ENCODE results near the gene STK10.

STK10 gene

DNA sequence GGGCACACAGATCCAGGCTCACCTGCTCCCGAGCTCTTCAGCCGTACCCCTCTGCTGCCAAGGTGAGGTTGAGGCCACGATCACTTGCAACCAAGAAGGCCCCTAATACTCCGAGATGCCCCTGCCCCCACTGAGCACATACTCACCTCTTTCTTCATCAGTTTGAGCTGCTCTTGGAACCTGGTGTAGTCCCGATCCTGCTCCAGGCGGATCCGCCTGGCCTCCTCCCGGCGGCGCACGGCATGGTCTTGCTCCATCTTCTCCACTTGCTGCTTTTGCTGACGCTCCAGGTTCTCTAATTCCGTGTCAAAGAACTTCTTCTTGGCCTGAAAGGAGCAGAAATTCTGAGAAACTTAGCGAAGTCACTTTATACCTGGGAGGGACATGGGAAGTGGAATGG is 105.8 kb downstream of the STK10 start:
- Histone ChIP-seq H3K27me3 (ENCODE audit: control insufficient read depth, insufficient read depth, low read length) (no peaks in the 10 kb centered on the region), H3K9ac (ENCODE audit: low read length) (no peak overlapping the region), H3K4me3 (ENCODE audit: low read depth, low read length) (no peak overlapping the region), H3K4me1 (ENCODE audit: control insufficient read depth, insufficient read depth, low read length) (peaks cover 13% of the 10 kb centered on the region; the same call in 1 of the 2 replicates), H3K36me3 (ENCODE audit: control insufficient read depth, insufficient read depth, low read length) (peaks cover 9% of the 10 kb centered on the region; the same call in 1 of the 2 replicates), H3K27ac (ENCODE audit: low read depth, low read length) (no peak overlapping the region), H3K9me3 (ENCODE audit: control insufficient read depth, insufficient read depth, low read depth, low read length) (no peaks in the 10 kb centered on the region)

DNA sequence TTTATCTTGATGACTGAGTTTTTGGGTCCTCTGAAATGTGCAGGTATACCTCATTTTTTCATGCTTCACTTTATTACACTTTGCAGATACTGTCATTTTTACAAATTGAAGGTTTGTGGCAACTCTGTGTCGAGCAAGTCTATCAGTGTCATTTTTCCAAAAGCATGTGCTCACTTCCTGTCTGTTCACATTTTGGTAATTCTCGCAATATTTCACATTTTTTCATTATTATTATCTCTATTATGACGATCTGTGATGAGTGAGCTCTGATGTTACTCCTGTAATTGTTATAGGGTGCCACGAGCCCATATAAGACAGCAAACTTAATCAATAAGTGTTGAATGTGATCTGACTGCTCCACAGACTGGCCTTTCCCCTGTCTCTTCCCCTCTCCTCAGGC is 108.1 kb downstream of the STK10 start:
- peaks cover 13% of the 10 kb centered on the region for H3K4me1 ChIP-seq (ENCODE audit: control insufficient read depth, insufficient read depth, low read length)
- no peak overlapping the region for H3K9ac ChIP-seq (ENCODE audit: low read length)
- no peaks in the 10 kb centered on the region for H3K9me3 ChIP-seq (ENCODE audit: control insufficient read depth, insufficient read depth, low read depth, low read length)
- no peak overlapping the region for H3K27ac ChIP-seq (ENCODE audit: low read depth, low read length)
- H3K4me3 ChIP-seq (ENCODE audit: low read depth, low read length), result no peak overlapping the region
- H3K36me3 ChIP-seq (ENCODE audit: control insufficient read depth, insufficient read depth, low read length), result peaks cover 9% of the 10 kb centered on the region; the same call in 1 of the 2 replicates
- H3K27me3 ChIP-seq (ENCODE audit: control insufficient read depth, insufficient read depth, low read length), result no peaks in the 10 kb centered on the region

- H3K27me3 ChIP-seq (ENCODE audit: control insufficient read depth, insufficient read depth, low read length), result no peaks in the 10 kb centered on the region
- no peaks in the 10 kb centered on the region for H3K9me3 ChIP-seq (ENCODE audit: control insufficient read depth, insufficient read depth, low read depth, low read length)
- peaks cover 13% of the 10 kb centered on the region for H3K4me1 ChIP-seq (ENCODE audit: control insufficient read depth, insufficient read depth, low read length)
- H3K4me3 ChIP-seq (ENCODE audit: low read depth, low read length), result no peak overlapping the region
- H3K27ac ChIP-seq (ENCODE audit: low read depth, low read length), result no peak overlapping the region
- peaks cover 9% of the 10 kb centered on the region; the same call in 1 of the 2 replicates for H3K36me3 ChIP-seq (ENCODE audit: control insufficient read depth, insufficient read depth, low read length)
- no peak overlapping the region for H3K9ac ChIP-seq (ENCODE audit: low read length)
Observed at GRCh38 chr5:172078726-172079345, 109.2 kb downstream of the STK10 start.

- Histone ChIP-seq H3K36me3 (ENCODE audit: control insufficient read depth, insufficient read depth, low read length) (peaks cover 9% of the 10 kb centered on the region; the same call in 1 of the 2 replicates), H3K9ac (ENCODE audit: low read length) (no peak overlapping the region), H3K27ac (ENCODE audit: low read depth, low read length) (no peak overlapping the region), H3K27me3 (ENCODE audit: control insufficient read depth, insufficient read depth, low read length) (no peaks in the 10 kb centered on the region), H3K4me3 (ENCODE audit: low read depth, low read length) (no peak overlapping the region), H3K9me3 (ENCODE audit: control insufficient read depth, insufficient read depth, low read depth, low read length) (no peaks in the 10 kb centered on the region), H3K4me1 (ENCODE audit: control insufficient read depth, insufficient read depth, low read length) (peaks cover 13% of the 10 kb centered on the region)
Observed at GRCh38 chr5:172077664-172078425, 110.2 kb downstream of the STK10 start.

DNA sequence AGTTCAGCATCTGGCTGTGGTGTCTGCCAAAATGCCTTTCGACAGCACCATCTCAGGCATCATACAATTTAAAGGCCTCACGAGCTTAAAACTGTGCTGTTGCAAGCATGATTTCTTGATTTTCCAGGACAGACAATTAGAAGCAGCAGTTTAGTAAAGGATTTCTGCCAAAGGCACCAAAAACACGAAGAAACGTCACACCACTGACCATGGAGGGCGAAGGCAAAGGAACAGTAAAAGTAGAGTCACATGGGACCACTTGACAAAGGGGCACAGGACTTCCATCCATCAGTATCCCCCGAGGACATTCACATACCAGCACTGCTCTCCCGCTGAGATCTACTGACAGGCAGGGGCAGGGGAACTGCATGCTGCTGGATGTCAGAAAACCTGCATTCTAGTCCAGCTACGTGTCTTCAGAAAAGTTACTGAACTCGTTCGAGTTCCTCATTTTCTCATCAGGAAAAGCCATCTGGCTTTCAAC is 111.2 kb downstream of the STK10 start:
- peaks cover 13% of the 10 kb centered on the region for H3K4me1 ChIP-seq (ENCODE audit: control insufficient read depth, insufficient read depth, low read length)
- H3K27me3 ChIP-seq (ENCODE audit: control insufficient read depth, insufficient read depth, low read length), result no peaks in the 10 kb centered on the region
- no peak overlapping the region for H3K27ac ChIP-seq (ENCODE audit: low read depth, low read length)
- H3K36me3 ChIP-seq (ENCODE audit: control insufficient read depth, insufficient read depth, low read length), result peaks cover under 1% of the 10 kb centered on the region; the same call in 1 of the 2 replicates
- no peaks in the 10 kb centered on the region for H3K9me3 ChIP-seq (ENCODE audit: control insufficient read depth, insufficient read depth, low read depth, low read length)
- H3K9ac ChIP-seq (ENCODE audit: low read length), result no peak overlapping the region
- no peak overlapping the region for H3K4me3 ChIP-seq (ENCODE audit: low read depth, low read length)

DNA sequence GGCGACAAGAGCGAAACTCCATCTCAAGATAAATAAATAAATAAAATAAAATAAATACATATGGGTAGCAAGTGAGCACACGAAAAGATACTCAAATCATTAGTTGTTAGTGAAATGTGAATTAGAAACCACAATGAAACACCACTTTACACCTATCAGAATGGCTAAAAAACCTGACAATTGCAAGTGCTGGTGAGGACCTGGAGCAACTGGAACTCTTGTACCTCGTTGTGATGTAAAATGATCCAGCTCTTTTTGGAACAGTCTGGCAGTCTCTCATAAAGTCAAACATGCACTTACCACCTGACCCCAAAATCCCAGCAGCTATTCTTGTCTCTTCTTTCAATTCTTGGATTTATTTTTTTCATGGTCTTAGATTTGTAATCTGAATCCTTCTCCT is 112.4 kb downstream of the STK10 start:
- Histone ChIP-seq H3K9ac (ENCODE audit: low read length) (no peak overlapping the region), H3K9me3 (ENCODE audit: control insufficient read depth, insufficient read depth, low read depth, low read length) (no peaks in the 10 kb centered on the region), H3K27me3 (ENCODE audit: control insufficient read depth, insufficient read depth, low read length) (no peaks in the 10 kb centered on the region), H3K4me3 (ENCODE audit: low read depth, low read length) (no peak overlapping the region), H3K27ac (ENCODE audit: low read depth, low read length) (no peak overlapping the region), H3K4me1 (ENCODE audit: control insufficient read depth, insufficient read depth, low read length) (peaks cover 19% of the 10 kb centered on the region), H3K36me3 (ENCODE audit: control insufficient read depth, insufficient read depth, low read length) (no peaks in the 10 kb centered on the region)

DNA sequence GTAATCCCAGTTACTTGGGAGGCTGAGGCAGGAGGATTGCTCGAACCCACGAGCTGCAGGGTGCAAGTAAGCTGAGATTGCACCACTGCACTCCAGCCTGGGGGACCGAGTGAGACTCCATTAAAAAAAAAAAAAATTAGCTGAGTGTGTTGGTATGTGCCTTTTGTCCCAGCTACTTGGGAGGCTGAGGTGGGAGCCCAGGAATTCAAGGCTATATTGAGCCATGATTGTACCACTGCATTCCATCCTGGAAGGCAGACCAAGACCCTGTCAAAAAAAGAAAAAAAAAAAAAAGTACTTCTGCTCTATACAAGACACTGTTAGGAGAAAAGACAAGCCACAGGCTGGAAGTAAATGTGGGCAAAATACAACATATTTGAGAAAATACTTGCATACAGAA is 113.1 kb downstream of the STK10 start:
- H3K4me1 ChIP-seq (ENCODE audit: control insufficient read depth, insufficient read depth, low read length), result peaks cover 19% of the 10 kb centered on the region
- H3K9me3 ChIP-seq (ENCODE audit: control insufficient read depth, insufficient read depth, low read depth, low read length), result no peaks in the 10 kb centered on the region
- no peak overlapping the region for H3K4me3 ChIP-seq (ENCODE audit: low read depth, low read length)
- H3K9ac ChIP-seq (ENCODE audit: low read length), result no peak overlapping the region
- no peak overlapping the region for H3K27ac ChIP-seq (ENCODE audit: low read depth, low read length)
- no peaks in the 10 kb centered on the region for H3K27me3 ChIP-seq (ENCODE audit: control insufficient read depth, insufficient read depth, low read length)
- H3K36me3 ChIP-seq (ENCODE audit: control insufficient read depth, insufficient read depth, low read length), result no peaks in the 10 kb centered on the region

- Histone ChIP-seq H3K4me1 (ENCODE audit: control insufficient read depth, insufficient read depth, low read length) (peaks cover 6% of the 10 kb centered on the region), H3K27me3 (ENCODE audit: control insufficient read depth, insufficient read depth, low read length) (no peaks in the 10 kb centered on the region), H3K4me3 (ENCODE audit: low read depth, low read length) (no peak overlapping the region), H3K9me3 (ENCODE audit: control insufficient read depth, insufficient read depth, low read depth, low read length) (no peaks in the 10 kb centered on the region), H3K27ac (ENCODE audit: low read depth, low read length) (no peak overlapping the region), H3K36me3 (ENCODE audit: control insufficient read depth, insufficient read depth, low read length) (no peaks in the 10 kb centered on the region), H3K9ac (ENCODE audit: low read length) (no peak overlapping the region)
Observed at GRCh38 chr5:172071309-172071875, 116.6 kb downstream of the STK10 start.

- Histone ChIP-seq H3K36me3 (ENCODE audit: control insufficient read depth, insufficient read depth, low read length) (peaks cover 22% of the 10 kb centered on the region), H3K9ac (ENCODE audit: low read length) (no peak overlapping the region), H3K4me1 (ENCODE audit: control insufficient read depth, insufficient read depth, low read length) (no peaks in the 10 kb centered on the region), H3K27me3 (ENCODE audit: control insufficient read depth, insufficient read depth, low read length) (no peaks in the 10 kb centered on the region), H3K27ac (ENCODE audit: low read depth, low read length) (no peak overlapping the region), H3K9me3 (ENCODE audit: control insufficient read depth, insufficient read depth, low read depth, low read length) (no peaks in the 10 kb centered on the region), H3K4me3 (ENCODE audit: low read depth, low read length) (no peak overlapping the region)
Observed at GRCh38 chr5:172065431-172066065, 122.5 kb downstream of the STK10 start.

GRCh38 chr5:172064766-172065165 is 123.3 kb downstream of the STK10 start:
- Histone ChIP-seq H3K27ac (ENCODE audit: low read depth, low read length) (no peak overlapping the region), H3K4me3 (ENCODE audit: low read depth, low read length) (no peak overlapping the region), H3K9ac (ENCODE audit: low read length) (no peak overlapping the region), H3K27me3 (ENCODE audit: control insufficient read depth, insufficient read depth, low read length) (no peaks in the 10 kb centered on the region), H3K4me1 (ENCODE audit: control insufficient read depth, insufficient read depth, low read length) (no peaks in the 10 kb centered on the region), H3K36me3 (ENCODE audit: control insufficient read depth, insufficient read depth, low read length) (peaks cover 25% of the 10 kb centered on the region), H3K9me3 (ENCODE audit: control insufficient read depth, insufficient read depth, low read depth, low read length) (no peaks in the 10 kb centered on the region)

- Histone ChIP-seq H3K36me3 (ENCODE audit: control insufficient read depth, insufficient read depth, low read length) (peaks cover 25% of the 10 kb centered on the region), H3K27ac (ENCODE audit: low read depth, low read length) (no peak overlapping the region), H3K4me3 (ENCODE audit: low read depth, low read length) (no peak overlapping the region), H3K4me1 (ENCODE audit: control insufficient read depth, insufficient read depth, low read length) (no peaks in the 10 kb centered on the region), H3K9me3 (ENCODE audit: control insufficient read depth, insufficient read depth, low read depth, low read length) (no peaks in the 10 kb centered on the region), H3K9ac (ENCODE audit: low read length) (no peak overlapping the region), H3K27me3 (ENCODE audit: control insufficient read depth, insufficient read depth, low read length) (no peaks in the 10 kb centered on the region)
Observed at GRCh38 chr5:172064358-172064757, 123.7 kb downstream of the STK10 start.
